Effector memory CD4-positive, alpha-beta T cell (primary cell): ENCODE results near the gene GLT6D1.

Source experiments
- DNase-seq, 3 donors: peaks; one replicate each; pipeline ENCODE4 v3.0.0-alpha.2; 2020
- H3K27ac ChIP-seq: 2 replicates; pipeline ENCODE4 v1.7.0; 2013; ENCODE audit warnings: mild to moderate bottlenecking, low read length, moderate library complexity; ENCODE audit not compliant: insufficient read depth, poor library complexity, severe bottlenecking
- H3K27me3 ChIP-seq: replicated peaks from 2 replicates; pipeline ENCODE4 v1.7.0; 2013; ENCODE audit warnings: mild to moderate bottlenecking, low read length; ENCODE audit not compliant: insufficient read depth, control insufficient read depth, poor library complexity, severe bottlenecking
- H3K36me3 ChIP-seq: 2 replicates; pipeline ENCODE4 v1.7.0; 2013; ENCODE audit warnings: mild to moderate bottlenecking, low read length, moderate library complexity; ENCODE audit not compliant: control insufficient read depth, insufficient read depth
- H3K4me1 ChIP-seq: 2 replicates; pipeline ENCODE4 v1.7.0; 2013; ENCODE audit warnings: low read length, mild to moderate bottlenecking; ENCODE audit not compliant: control insufficient read depth, insufficient read depth, poor library complexity, severe bottlenecking
- H3K4me3 ChIP-seq: 2 replicates; pipeline ENCODE4 v1.7.0; 2013; ENCODE audit warnings: low read length, low read depth, mild to moderate bottlenecking; ENCODE audit not compliant: insufficient read depth, poor library complexity, severe bottlenecking
- H3K9me3 ChIP-seq: 2 replicates; pipeline ENCODE4 v1.7.0; 2013; ENCODE audit warnings: mild to moderate bottlenecking, low read length, moderate library complexity; ENCODE audit not compliant: control insufficient read depth

GLT6D1 gene

DNA sequence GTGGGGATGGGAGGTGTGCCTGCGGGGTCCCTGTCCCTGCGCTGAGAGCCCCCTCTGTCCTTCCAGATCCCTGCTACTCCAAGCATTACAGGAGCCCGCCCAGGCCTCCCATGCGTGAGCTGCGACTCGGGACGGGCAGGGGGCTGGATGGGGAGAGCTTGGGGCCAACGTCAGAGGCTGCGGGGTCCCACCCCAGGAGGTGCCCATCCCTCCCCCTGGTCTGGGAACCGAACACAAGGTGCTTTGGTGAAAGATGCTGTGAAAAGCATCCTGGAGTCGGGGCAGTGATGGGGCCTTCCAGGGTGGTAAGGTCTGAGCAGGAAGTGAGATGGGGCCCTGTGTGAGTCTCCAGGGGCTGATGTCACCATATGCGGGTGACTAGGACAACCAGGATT lies 26.5 kb upstream of the GLT6D1 start:
- no peaks in the 10 kb centered on the region for H3K4me1 ChIP-seq
- H3K36me3 ChIP-seq = no peaks in the 10 kb centered on the region
- no peaks in the 10 kb centered on the region for H3K9me3 ChIP-seq
- no peak overlapping the region for H3K27ac ChIP-seq
- H3K4me3 ChIP-seq = no peak overlapping the region
- H3K27me3 ChIP-seq = no peaks in the 10 kb centered on the region
- DNase-seq = no peak

DNA sequence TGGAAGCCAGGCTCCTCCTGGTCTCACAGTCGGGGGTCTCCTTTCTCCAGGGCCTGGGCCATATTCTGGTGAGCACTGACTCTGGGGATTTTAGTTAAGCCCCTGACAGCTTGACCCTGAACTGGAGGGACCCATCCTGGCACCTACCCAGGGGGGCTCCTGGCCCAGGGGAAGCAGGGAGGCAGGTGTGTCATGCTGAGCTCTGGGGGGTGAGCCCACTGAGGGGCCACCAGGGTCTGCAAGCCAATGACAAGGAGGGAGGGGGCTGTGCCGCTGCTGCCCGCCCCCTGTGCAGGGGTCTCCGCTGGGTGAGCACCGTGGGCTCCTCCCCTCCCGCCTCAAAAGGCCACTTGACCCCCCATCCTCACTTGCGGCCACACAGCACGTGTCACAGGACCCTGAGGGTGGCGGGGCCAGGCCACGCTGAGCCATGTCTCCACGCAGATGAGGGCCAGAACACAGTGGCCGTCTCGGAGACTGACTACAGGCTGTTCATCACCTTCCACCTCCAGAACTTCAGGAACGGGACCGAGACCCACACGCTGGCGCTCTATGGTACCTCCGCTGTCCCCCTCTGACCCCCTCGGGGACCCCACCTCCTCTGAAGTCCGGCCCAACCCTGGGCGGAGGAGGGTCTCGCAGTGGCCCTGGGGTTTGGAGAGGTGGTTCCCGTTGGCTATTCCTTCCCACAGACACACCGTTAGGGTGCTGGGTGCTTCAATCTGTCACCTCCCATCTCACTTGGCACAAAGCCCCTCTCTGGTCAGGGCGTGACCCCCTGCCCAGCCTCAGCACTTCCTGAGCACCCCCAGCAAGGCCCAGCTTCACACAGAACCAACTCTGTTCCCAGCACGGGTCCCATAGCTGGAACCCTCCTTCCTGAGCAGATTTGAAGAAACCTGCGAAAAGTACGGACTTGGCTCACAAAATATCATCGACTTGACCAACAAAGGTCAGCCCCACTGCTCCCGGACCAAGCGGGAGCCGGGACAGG lies 25.8 kb upstream of the GLT6D1 start:
- Histone ChIP-seq H3K4me3 (no peak overlapping the region), H3K4me1 (no peaks in the 10 kb centered on the region), H3K9me3 (no peaks in the 10 kb centered on the region), H3K36me3 (no peaks in the 10 kb centered on the region), H3K27ac (no peak overlapping the region), H3K27me3 (no peaks in the 10 kb centered on the region)
- no peak for DNase-seq

DNA sequence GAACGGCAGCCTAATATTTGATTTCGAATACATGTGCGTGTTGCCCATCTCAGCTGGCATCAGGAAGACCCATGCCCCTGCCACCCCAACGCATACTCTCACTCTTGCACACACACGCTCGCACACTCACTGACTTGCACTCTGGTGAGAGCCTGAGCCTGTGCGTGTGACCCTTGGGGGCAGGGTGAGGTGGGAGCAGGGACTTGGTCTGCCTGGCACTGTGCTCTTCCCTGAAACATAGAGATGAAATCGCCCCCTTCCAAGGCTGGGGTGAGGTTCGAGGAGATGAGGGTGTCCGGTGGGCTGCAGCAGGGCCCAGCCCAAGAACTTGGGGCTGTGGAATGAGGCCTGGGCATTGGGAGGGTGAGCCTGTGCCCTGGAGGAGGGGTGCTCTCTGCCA lies 24.9 kb upstream of the GLT6D1 start:
- Histone ChIP-seq H3K4me3 (no peak overlapping the region), H3K27ac (no peak overlapping the region), H3K4me1 (no peaks in the 10 kb centered on the region), H3K27me3 (no peaks in the 10 kb centered on the region), H3K36me3 (no peaks in the 10 kb centered on the region), H3K9me3 (no peaks in the 10 kb centered on the region)
- DNase-seq = no peak

- no peak overlapping the region for H3K4me3 ChIP-seq
- no peaks in the 10 kb centered on the region for H3K27me3 ChIP-seq
- no peaks in the 10 kb centered on the region for H3K9me3 ChIP-seq
- H3K4me1 ChIP-seq = no peaks in the 10 kb centered on the region
- H3K27ac ChIP-seq = no peak overlapping the region
- H3K36me3 ChIP-seq = no peaks in the 10 kb centered on the region
- DNase-seq = no peak
Measured at GRCh38 chr9:135663857-135664256, 24.5 kb upstream of the GLT6D1 start.

- Histone ChIP-seq H3K4me3 (no peak overlapping the region), H3K27me3 (no peaks in the 10 kb centered on the region), H3K36me3 (no peaks in the 10 kb centered on the region), H3K27ac (no peak overlapping the region), H3K4me1 (no peaks in the 10 kb centered on the region), H3K9me3 (no peaks in the 10 kb centered on the region)
- no peak for DNase-seq
Measured at GRCh38 chr9:135663451-135663770, 24.1 kb upstream of the GLT6D1 start.

- H3K9me3 ChIP-seq = no peaks in the 10 kb centered on the region
- H3K36me3 ChIP-seq = no peaks in the 10 kb centered on the region
- H3K4me3 ChIP-seq = no peak within 1 kb of the TSS
- H3K27ac ChIP-seq = no peak within 1 kb of the TSS
- H3K4me1 ChIP-seq = no peaks in the 10 kb centered on the region
- H3K27me3 ChIP-seq = no peaks in the 10 kb centered on the region
- no peak for DNase-seq
Measured at GRCh38 chr9:135662758-135663450, 23.6 kb upstream of the GLT6D1 start, which contains the start of gene LCN9. TSS of gene LCN9 (plus strand) at chr9:135663309. CDS start at chr9:135663322, 13 bp downstream.

- H3K36me3 ChIP-seq = no peaks in the 10 kb centered on the region
- no peak overlapping the region for H3K4me3 ChIP-seq
- no peaks in the 10 kb centered on the region for H3K9me3 ChIP-seq
- H3K4me1 ChIP-seq = no peaks in the 10 kb centered on the region
- H3K27me3 ChIP-seq = no peaks in the 10 kb centered on the region
- no peak overlapping the region for H3K27ac ChIP-seq
- DNase-seq = no peak
Measured at GRCh38 chr9:135661816-135662560, 22.6 kb upstream of the GLT6D1 start.

- no peak overlapping the region for H3K27ac ChIP-seq
- no peaks in the 10 kb centered on the region for H3K36me3 ChIP-seq
- H3K4me1 ChIP-seq = no peaks in the 10 kb centered on the region
- H3K27me3 ChIP-seq = no peaks in the 10 kb centered on the region
- no peak for DNase-seq
- no peak overlapping the region for H3K4me3 ChIP-seq
- H3K9me3 ChIP-seq = no peaks in the 10 kb centered on the region
Measured at GRCh38 chr9:135660407-135660806, 21.1 kb upstream of the GLT6D1 start.

DNA sequence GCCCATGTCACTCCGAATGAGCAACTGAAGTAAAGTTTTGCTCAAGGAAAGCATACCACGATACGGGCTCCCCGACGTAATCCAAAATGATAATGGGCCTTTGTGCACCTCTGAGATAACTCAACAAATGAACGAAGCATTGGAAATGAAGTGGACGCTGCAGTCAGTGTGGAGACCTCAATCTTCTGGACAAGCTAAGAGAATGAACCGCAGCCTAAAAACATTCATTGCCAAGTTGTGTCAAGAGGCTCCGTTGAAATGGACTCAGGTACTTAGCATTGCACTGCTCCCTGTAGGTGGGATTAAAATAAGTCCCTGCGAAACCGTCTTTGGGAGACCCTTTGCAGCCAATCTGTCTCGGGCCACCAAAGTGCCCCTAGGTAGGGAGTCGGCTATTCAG lies 19.9 kb upstream of the GLT6D1 start:
- Histone ChIP-seq H3K4me3 (no peak overlapping the region), H3K27ac (no peak overlapping the region), H3K36me3 (no peaks in the 10 kb centered on the region), H3K9me3 (no peaks in the 10 kb centered on the region), H3K4me1 (no peaks in the 10 kb centered on the region), H3K27me3 (no peaks in the 10 kb centered on the region)
- no peak for DNase-seq
